ENCODE measurements around the gene RPRM.

- no peak for TF ChIP-seq CTCF (IDR thresholded peaks at IDR 0.05)
- no peak for TF ChIP-seq TCF7L2 (IDR thresholded peaks at IDR 0.05; ENCODE audit: low read depth, low read length)
Observed at GRCh38 chr2:153477636-153478288, 800 bp downstream of the RPRM start.

Measured in Panc1 (cell line).